ENCODE data around the gene CEBPE.

- TF ChIP-seq CTCF (conservative IDR thresholded peaks at IDR 0.05) (no peak), EZH2 (IDR thresholded peaks at IDR 0.05; ENCODE audit: low read depth) (no peak)
These were observed 16.3 kb downstream of the CEBPE start for GRCh38 chr14:23102801-23103200.
